SHP77 treated with DMSO at 0.1 percent for 48 hours (cell line): ENCODE results near the gene HAPSTR1.
"Not testable (repeated sequence)": the region's sequence is repeated elsewhere in the genome, so short reads cannot be mapped to it uniquely, and the experiment has no call there.

Source experiments
- DNase-seq: peaks from one replicate; lab custom pipeline; 2025; lab: John Stamatoyannopoulos, UW

The HAPSTR1 gene

GRCh38 chr16:9090960-9091866, at the start of gene HAPSTR1:
Gene HAPSTR1 (plus strand): TSS chr16:9091644. CDS start chr16:9092045, 401 bp downstream.
- peak; percentile 97 for DNase-seq

GRCh38 chr16:9042533-9042932, 48.9 kb upstream of the HAPSTR1 start:
- DNase-seq = no peak

GRCh38 chr16:9042964-9043680, 48.3 kb upstream of the HAPSTR1 start:
- DNase-seq = no peak

- not testable (repeated sequence) for DNase-seq
Measured at GRCh38 chr16:9045562-9045961, 45.9 kb upstream of the HAPSTR1 start.

- no peak for DNase-seq
Measured at GRCh38 chr16:9046667-9047055, 44.8 kb upstream of the HAPSTR1 start.

GRCh38 chr16:9047689-9048301, 43.6 kb upstream of the HAPSTR1 start:
- DNase-seq = peak; percentile 57

- DNase-seq = no peak
Measured at GRCh38 chr16:9048302-9048700, 43.1 kb upstream of the HAPSTR1 start.

- no peak for DNase-seq
Measured at GRCh38 chr16:9049241-9049640, 42.2 kb upstream of the HAPSTR1 start.

- no peak for DNase-seq
Measured at GRCh38 chr16:9050102-9050830, 41.2 kb upstream of the HAPSTR1 start.

GRCh38 chr16:9053006-9053601, 38.3 kb upstream of the HAPSTR1 start:
- peak; percentile 41 for DNase-seq

- no peak for DNase-seq
Measured at GRCh38 chr16:9054460-9054859, 37.0 kb upstream of the HAPSTR1 start.

GRCh38 chr16:9055115-9055514, 36.3 kb upstream of the HAPSTR1 start:
- DNase-seq = no peak

- DNase-seq = no peak
Measured at GRCh38 chr16:9055661-9056060, 35.8 kb upstream of the HAPSTR1 start.

GRCh38 chr16:9056061-9056460, 35.4 kb upstream of the HAPSTR1 start:
- no peak for DNase-seq

GRCh38 chr16:9058211-9058610, 33.2 kb upstream of the HAPSTR1 start:
- no peak for DNase-seq

- DNase-seq = no peak
Measured at GRCh38 chr16:9060225-9060624, 31.2 kb upstream of the HAPSTR1 start.

GRCh38 chr16:9061358-9061813, 30.1 kb upstream of the HAPSTR1 start:
- DNase-seq = no peak

GRCh38 chr16:9062301-9062700, 29.1 kb upstream of the HAPSTR1 start:
- no peak for DNase-seq

GRCh38 chr16:9065077-9065476, 26.4 kb upstream of the HAPSTR1 start:
- no peak for DNase-seq

GRCh38 chr16:9068886-9069285, 22.6 kb upstream of the HAPSTR1 start:
- DNase-seq = no peak

GRCh38 chr16:9070254-9070653, 21.2 kb upstream of the HAPSTR1 start:
- no peak for DNase-seq

GRCh38 chr16:9071377-9071776, 20.1 kb upstream of the HAPSTR1 start:
- DNase-seq = no peak
